GM21381 (cell line): ENCODE measurements around the gene PRKG1.
"Not testable (repeated sequence)": the region's sequence is repeated elsewhere in the genome, so short reads cannot be mapped to it uniquely, and the experiment has no call there.

ENCODE experiments used
- ATAC-seq: cut with Tn5 transposase; IDR thresholded peaks from one replicate; pipeline ENCODE4 v1.9.1; 2021; ENCODE audit warnings: mild to moderate bottlenecking, moderate library complexity; ENCODE audit not compliant: unreplicated experiment

PRKG1 gene

DNA sequence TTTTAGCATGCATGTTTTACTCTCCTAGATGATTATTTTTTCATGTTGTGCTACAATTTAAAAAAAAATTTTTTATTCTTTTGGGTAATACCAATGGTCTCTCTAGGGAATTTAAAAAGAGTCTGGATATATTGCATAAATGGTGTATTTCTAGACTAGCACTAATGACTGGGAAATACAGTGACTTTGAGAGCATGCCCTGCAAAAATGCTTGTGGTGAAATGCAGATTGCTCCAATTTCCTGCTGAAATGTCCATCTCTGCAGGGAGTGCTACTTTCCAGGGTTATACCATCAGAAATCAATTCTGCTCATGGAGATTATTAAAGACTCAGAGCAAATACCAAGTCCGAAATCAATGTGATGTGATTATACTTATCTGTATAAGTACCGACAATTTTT lies 186.1 kb downstream of the PRKG1 start:
- ATAC-seq = no peak

DNA sequence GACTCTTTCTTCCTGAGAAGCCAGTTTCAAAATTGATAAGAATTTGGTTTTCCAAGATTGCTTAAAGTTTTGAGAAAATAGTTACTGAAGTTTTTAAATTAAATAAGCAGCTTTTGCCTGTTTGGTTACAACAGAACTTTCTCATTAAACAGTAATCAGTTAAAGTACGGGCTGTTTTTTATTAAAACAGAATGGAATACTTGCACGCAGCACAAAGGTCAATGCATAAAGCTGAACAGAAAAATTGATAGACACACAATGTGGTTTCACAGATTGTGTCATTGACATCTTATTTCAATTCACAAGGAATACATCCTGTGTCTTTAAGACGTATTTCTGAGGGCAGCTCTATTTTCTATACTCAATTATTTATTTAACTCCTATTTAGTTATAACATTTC lies 192.2 kb downstream of the PRKG1 start:
- no peak for ATAC-seq

DNA sequence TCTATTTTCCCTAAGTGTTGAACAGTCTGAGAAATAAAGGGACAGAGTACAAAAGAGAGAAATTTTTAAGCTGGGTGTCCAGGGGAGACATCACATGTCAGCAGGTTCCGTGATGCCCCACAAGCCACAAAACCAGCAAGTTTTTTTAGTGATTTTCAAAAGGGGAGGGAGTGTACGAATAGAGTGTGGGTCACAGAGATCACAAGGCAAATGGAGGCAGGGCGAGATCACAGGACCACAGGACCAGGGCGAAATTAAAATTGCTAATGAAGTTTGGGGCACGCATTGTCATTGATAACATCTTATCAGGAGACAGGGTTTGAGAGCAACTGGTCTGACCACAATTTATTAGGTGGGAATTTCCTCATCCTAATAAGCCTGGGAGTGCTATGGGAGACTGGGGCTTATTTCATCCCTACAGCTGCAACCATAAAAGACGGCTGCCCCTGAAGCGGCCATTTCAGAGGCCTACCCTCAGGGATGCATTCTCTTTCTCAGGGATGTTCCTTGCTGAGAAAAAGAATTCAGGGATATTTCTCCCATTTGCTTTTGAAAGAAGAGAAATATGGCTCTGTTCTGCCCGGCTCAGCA lies 193.8 kb downstream of the PRKG1 start:
- not testable (repeated sequence) for ATAC-seq

DNA sequence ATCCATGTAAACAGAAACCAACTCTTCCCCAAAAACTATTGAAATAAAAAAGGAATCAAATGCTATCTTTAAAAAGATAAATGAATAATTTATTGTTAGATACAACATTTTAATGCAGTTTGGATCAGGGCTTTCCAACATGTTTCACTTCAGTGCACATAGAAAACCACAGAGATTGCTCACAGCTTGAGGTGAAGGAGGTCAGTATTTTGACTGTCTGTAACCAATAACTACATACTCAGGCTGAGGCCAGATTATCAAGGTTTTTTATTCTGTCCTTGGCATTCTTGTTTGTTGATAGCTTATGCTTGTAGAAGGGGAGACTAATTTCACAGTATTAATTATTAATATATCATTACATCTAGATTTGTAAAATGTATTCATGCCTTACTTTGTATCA lies 195.5 kb downstream of the PRKG1 start:
- ATAC-seq = no peak

DNA sequence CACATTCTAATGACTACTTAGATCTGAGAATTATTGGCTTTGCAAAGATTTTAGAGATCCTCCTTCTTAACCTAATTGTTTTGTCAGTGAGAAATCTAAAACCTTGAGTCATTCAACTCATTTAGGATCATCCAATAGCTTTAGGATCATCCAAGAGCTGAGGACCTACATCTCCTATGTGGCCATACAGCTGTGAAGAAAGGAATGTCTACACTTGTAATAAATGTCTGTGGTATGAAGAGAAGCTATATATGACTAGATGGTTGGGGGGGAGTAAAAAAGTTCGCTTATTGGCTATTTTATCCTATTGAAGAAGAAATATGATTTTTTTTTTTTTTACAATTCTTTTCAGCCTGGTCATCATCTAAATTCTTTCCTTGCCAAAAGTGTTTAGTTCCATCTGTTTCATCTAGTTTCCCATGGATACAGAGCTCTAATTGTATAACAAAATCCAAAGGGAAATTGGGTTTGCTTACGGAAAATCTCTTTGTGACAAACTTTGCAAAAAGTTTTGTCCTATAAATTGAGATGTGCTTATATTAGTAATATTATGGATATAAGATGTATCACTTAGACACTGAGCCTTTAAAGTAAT lies 196.7 kb downstream of the PRKG1 start:
- no peak for ATAC-seq

DNA sequence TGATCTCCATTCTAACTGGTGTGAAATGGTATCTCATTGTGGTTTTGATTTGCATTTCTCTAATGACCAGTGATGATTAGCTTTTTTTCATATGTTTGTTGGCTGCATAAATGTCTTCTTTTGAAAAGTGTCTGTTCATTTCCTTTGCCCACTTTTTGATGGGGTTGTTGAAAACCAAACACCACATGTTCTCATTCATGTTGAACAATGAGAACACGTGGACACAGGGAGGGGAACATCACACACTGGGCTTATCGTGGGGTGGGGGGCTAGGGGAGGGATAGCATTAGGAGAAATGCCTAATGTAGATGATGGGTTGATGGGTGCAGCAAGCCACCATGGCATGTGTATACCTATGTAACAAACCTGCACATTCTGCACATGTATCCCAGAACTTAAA lies 197.8 kb downstream of the PRKG1 start:
- not testable (repeated sequence) for ATAC-seq

DNA sequence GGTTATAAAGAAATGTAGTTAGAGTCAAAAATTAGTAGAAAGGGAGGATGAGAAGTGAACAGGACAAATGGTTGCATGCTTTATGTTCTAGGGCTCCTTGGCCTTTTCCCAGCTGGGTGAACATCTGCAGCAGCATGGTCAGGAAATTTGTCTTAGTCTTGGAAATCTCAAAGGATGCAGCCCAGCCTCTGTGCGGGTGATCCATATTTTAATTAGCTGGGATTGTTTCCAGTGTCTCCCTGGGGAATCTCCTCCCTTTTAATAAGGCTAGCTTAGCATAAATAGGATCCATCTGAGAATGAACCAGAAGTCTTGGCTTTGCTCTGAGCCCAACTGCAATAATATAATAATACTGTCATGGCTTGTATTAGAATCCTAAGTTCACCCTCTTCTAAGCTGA lies 198.3 kb downstream of the PRKG1 start:
- ATAC-seq = no peak

DNA sequence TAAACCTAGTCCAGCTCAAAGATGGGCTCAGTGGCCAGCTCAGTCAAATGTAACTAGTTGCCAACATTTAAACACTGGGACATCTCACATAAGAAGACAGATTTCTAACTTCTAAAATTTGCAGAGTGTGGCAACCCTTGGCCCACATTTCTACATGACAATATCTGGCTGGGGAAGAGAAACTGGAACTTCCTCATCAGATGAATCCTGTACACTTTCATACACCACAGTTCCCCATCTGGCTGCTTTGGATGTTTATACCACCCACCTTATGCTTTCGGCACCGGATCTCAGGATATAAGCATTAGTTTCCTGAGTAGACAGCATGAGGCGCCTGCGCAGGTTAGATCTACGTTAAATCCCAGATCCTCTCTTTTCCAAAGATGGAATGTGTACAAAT lies 199.3 kb downstream of the PRKG1 start:
- no peak for ATAC-seq

DNA sequence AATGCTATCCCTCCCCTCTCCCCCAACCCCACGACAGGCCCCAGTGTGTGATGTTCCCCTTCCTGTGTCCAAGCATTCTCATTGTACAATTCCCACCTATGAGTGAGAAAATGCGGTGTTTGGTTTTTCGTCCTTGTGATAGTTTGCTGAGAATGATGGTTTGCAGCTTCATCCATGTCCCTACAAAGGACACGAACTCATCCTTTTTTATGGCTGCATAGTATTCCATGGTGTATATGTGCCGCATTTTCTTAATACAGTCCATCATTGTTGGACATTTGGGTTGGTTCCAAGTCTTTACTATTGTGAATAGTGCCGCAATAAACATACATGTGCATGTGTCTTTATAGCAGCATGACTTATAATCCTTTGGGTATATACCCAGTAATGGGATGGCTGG lies 201.8 kb downstream of the PRKG1 start:
- ATAC-seq = not testable (repeated sequence)

DNA sequence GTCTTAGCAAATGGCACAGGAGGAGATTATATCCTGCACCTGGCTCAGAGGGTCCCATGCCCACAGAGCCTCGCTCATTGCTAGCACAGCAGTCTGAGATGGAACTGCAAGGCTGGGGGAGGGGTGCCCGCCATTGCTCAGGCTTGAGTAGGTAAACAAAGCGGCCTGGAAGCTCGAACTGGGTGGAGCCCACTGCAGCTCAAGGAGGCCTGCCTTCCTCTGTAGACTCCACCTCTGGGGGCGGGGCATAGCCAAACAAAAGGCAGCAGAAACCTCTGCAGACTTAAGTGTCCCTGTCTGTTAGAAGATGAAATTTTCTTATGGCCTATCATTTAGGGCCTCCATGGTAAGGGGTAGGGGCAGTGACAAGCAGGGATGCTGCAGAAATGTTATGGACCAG lies 207.1 kb downstream of the PRKG1 start:
- ATAC-seq = not testable (repeated sequence)

DNA sequence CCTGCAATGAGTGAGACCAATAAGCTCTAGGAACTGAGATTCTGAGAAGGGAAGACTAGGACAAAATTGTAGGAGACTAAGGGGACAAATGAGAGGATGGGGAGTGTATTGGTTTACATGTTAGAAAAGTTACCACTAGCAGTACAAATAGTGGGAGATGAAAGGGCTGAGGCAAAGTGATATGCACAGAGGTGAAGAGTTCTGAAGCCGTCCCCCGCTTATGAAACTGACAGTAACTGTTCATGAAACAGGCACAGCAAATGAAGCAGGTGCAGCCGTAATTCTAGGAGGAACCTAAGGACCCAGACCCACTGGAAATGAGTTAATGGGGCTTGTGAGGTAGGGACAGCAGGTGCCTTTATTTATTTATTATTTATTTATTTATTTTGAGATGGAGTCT lies 211.3 kb downstream of the PRKG1 start:
- ATAC-seq = no peak

DNA sequence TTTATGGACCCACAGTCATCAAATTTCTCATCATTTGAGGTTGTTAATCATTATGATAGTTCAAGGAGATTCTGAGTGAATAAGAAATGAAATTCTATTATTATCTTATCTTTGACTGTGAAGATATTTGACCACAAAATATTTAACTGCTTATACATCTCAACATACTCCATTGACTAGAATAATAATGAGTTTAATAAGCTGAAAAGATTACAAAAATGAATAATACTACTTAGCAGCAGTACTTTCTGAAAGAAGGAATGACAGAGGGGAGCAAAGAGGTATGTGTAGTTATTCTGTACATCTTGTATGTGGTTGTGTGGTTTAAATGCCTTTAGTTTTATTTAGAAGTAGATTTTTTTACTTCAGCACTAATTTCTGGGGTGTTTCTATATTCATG lies 214.2 kb downstream of the PRKG1 start:
- no peak for ATAC-seq

DNA sequence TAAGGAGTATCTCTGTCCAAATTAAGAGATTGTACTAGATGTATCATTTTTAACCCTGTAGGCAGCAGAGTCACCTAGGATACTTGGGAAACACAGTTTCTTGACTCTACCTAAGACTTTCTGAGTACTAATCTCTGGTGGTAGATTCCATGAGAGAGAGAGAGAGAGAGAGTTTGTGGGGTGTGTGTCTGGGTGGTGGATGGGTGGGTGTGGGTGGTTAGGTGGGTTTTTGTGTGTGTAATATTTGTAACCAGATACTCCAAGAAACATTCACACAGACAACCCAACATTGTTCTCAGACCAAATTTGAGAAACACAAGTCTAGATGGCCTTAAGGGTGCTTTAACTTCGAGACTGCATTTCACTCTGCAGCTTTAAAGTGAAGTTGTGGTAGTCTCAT lies 215.2 kb downstream of the PRKG1 start:
- no peak for ATAC-seq

DNA sequence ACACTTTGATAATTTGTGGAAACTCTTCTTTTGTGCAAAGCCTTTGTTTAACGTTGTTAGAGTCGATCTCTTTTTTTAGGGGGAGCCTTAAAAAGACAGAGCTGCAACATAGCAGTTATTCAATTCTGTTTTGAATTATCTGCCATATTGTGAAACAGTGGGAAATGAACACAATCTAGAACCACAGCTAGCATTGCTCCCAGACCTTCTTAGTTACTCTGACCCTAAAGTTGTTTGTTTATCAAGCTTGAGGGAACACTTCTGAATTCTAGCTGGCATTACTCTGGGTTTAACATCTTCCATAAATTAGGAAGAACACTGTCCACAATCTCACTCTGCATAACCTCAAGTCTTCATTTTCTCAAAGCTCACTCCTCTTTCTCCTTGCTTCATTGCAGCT lies 217.7 kb downstream of the PRKG1 start:
- no peak for ATAC-seq

DNA sequence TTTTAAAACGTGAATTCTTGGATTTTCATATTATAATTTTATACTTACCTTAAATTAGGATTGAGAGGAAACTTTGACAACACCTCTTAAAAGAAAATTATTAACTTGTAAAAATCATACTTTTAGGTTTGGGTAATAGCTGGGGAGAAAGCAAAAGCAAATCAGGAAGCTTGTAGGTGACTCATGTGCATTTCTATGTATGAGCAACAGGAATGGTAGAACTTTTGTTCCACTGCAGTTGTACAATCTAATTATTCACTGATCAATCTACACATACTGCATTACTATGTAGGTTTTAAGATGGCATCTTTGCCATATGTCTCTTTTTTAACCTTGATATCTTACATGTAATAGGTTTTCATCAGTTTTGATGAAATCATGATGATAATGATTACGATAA lies 223.2 kb downstream of the PRKG1 start:
- ATAC-seq = no peak

DNA sequence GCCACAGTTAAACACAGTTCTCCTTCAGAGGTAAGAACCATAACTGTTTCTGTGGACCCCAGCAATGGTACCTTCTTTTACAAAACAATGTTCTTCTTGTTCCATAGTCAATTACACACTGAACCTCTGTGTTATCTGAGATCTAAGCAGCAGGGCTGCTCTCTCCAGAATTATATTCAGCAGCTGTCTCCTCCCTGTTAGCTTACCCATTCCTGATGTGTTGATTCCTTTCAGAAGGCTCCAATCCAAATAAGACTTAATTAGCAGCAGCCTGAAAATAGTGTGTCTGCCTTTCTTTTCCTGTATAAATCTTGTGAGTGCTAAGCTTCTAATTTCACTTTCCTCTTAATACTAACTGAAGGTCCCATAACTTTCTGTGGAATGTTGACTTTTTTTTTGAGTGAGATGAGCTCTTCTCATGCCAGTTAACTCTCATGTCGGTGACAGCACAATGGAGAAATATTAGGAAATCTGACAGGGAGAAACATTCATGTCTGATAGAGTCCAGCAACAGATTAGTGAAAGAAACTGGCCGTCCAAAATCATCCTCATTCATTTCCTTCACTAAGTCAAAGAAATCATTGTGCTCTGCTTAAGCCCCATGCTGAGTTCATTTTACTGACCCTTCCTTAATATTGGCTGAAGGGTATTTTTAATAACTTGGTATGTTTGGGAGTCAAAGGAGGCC lies 226.5 kb downstream of the PRKG1 start:
- ATAC-seq = no peak

DNA sequence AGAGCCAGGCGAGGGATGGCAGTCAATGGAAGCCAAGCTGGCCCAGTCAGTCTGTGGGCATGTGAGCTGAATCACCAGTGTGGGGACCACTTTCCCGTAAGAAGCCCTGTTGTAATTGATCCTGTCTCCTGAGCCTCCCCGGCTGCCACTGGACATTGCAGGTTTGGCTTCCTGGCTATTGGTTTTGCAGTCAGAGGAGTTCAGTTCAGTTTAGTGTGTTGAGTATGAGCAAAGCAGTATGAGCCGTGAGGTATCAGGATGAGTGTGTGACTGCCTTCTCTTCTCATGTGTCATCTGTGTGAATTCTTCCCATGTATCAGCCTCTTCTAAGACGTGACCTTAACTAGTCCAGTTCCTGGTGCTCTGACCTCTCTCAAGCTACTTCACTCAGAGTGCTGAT lies 227.4 kb downstream of the PRKG1 start:
- ATAC-seq = no peak

DNA sequence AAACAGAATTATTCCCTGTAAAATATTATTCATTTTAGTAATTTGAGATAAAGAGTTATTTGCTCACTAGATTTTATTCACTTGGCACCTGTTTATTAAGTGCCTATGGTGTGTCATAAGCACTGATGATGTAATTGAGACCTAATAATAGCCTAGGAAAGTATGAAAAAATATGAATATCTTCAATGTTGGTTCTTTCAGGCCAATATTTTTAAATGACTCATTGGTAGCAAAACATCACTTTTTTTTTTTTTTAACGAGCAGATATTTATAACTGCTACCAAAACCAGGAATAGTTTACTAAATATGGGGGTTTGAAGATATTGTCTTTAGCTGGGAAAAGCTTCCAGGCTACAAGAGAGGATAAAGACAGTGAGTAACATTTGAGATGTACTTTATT lies 228.0 kb downstream of the PRKG1 start:
- no peak for ATAC-seq

DNA sequence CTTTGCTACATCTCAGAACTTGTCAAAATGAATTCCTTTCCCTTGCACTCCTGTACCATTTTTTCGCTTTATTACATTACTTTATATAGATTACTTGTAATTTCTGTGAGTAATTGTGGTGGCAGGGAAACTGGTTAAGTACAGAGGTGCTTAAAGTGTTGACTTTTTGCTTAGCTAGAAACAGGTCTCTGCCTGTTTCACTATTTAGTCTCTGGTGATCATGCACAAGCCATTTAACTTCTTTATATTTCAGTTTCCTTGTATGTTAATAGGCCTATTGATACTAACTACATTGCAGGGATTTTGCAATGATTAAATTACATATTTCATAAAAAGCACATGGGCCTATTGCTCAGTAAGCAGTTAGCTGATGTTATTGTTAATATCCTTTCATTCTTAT lies 233.8 kb downstream of the PRKG1 start:
- ATAC-seq = no peak

DNA sequence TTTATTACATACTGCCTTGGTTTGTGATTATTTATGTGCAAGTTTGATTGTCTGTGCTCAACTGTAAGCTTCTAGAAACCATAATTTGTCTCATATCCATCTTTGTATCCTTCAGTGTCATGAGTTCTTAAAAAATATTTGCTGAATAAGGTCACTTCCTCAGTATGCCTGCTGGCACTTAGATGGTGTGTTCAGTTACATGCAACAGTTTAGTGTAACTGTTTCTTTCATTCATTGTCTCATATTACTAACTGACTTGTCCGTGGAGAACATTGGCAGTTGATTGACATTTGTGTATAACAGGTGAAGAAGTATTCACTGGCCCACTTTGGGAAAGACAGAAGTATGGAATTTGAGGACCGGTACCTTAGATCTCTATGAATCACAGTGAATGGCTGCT lies 236.9 kb downstream of the PRKG1 start:
- ATAC-seq = no peak

DNA sequence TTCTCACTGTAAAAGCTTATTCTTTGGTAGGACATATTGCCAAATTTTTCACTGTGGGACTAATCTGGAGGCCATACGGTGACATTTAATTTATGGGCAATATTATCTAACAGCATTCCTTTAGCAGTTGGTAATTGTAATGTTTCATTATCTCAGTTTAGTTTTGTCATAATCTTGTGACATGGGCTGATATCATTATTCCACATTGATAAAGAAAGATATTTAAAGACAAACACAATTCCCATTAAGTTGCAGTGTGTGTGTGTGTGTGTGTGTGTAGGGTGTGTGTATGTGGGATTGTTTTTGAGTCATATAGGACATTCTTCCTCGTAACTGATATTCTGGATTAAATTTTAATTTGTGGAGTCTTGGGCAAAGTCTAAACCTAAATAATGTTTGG lies 238.5 kb downstream of the PRKG1 start:
- no peak for ATAC-seq

DNA sequence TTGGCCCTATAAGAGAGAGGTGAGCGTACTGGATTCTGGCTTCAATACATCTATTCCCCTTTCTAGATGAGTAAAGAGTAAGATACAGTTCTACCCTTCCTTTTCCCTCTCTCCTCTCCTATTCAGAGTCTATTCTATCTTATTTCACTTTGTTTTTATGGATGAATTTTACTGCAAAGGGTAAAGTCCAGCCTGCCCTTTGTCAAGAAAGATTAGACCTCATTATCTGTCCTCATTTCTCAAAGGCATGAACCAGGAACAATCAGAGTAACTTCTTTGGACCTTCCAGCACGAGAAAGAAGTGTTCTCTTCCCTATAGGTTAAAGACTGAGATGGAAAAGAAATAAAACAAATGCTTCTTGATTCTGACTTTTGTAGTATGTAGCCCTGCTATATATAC lies 239.0 kb downstream of the PRKG1 start:
- no peak for ATAC-seq
